K562 (cell line): ENCODE data around the gene PYGL. TPM values are rescaled to one million over a fixed set of nuclear protein-coding genes. Genes with fewer than 3 reads are reported as not detected.

ENCODE experiments used
- ATAC-seq: fragments of 200-7000 bp; cut with Tn5 transposase; 3 replicates; pipeline ENCODE4 v1.9.1; 2020; ENCODE audit warnings: moderate library complexity
- BruUV-seq: library from RNA; stranded (reverse); fragments of 400-500 nt; replicated peaks from 2 replicates; lab custom pipeline; 2021; lab: Mats Ljungman, UMichigan
- CTCF ChIA-PET: fragments of 300-600 bp; formaldehyde crosslinking; extraction: SDS; loops from one replicate; lab custom pipeline; 2021; ENCODE audit warnings: low intra/inter-chr PET ratio; lab: Yijun Ruan, JAX
- POLR2A ChIA-PET: fragments of 300-600, 350-650 bp; sonication (Branson Sonifier 250); formaldehyde crosslinking; extraction: SDS; loops from one replicate; lab custom pipeline; 2021; ENCODE audit warnings: antibody characterized with exemption, inconsistent platforms; lab: Yijun Ruan, JAX
- DNase-seq, 4 experiments: peaks; one replicate each; pipeline versions ENCODE4 v3.0.0 to v3.0.0-alpha.2; 2011 to 2018; ENCODE audit warnings: low spot score in 3 of 4, mixed read lengths in 3 of 4; ENCODE audit errors: extremely low read depth in 1 of 4
- FAIRE-seq: peaks from 2 replicates; lab custom pipeline; 2011; peaks lifted over from hg19 to GRCh38; lab: Jason Lieb, UNC
- H2AFZ ChIP-seq: 2 replicates; pipeline ENCODE4 v1.6.0; 2011; ENCODE audit warnings: low read depth, low read length, control low read depth, inconsistent platforms
- H3K27ac ChIP-seq: fragments of 200-600 bp; 3 replicates; pipeline ENCODE4 v1.8.0; 2011; ENCODE audit warnings: low read depth, mild to moderate bottlenecking, control low read depth, inconsistent platforms, low read length, moderate library complexity, mixed read lengths; ENCODE audit errors: extremely low read depth
- H3K27me3 ChIP-seq, 2 experiments: fragments of 300-600 bp in 1 of 2; 2 replicates in 1 of 2; 3 replicates in 1 of 2; pipeline versions ENCODE4 v1.6.0 to v1.8.0; 2011; ENCODE audit warnings: inconsistent platforms in 2 of 2, low read length in 2 of 2, mild to moderate bottlenecking in 1 of 2, mixed read lengths in 1 of 2, moderate library complexity in 1 of 2; ENCODE audit not compliant: control insufficient read depth in 2 of 2, insufficient read depth in 2 of 2
- H3K36me3 ChIP-seq: fragments of 300-600 bp; 3 replicates; pipeline ENCODE4 v1.8.0; 2011; ENCODE audit warnings: mild to moderate bottlenecking, low read length, inconsistent platforms; ENCODE audit not compliant: control insufficient read depth, insufficient read depth
- H3K4me1 ChIP-seq, 2 experiments: fragments of 200-600 bp in 1 of 2; replicated peaks in 1 of 2; 2 replicates in 1 of 2; 3 replicates in 1 of 2; pipeline versions ENCODE4 v1.5.1 to v1.8.0; 2011; ENCODE audit warnings: inconsistent platforms in 2 of 2, low read length in 2 of 2, mild to moderate bottlenecking in 1 of 2, mixed read lengths in 1 of 2, moderate library complexity in 1 of 2; ENCODE audit not compliant: control insufficient read depth in 2 of 2, insufficient read depth in 2 of 2
- H3K4me2 ChIP-seq: 2 replicates; pipeline ENCODE4 v1.6.1; 2011; ENCODE audit warnings: low read length, control low read depth, inconsistent platforms, mixed read lengths; ENCODE audit not compliant: insufficient read depth
- H3K4me3 ChIP-seq: fragments of 200-600 bp; sonication (generic), shearing (Covaris generic); 2 replicates; pipeline ENCODE4 v1.5.1; 2016; ENCODE audit warnings: control low read depth, inconsistent platforms
- H3K79me2 ChIP-seq: fragments of 200-600 bp; 3 replicates; pipeline ENCODE4 v1.8.0; 2011; ENCODE audit warnings: low read length, inconsistent platforms; ENCODE audit not compliant: control insufficient read depth, insufficient read depth
- H3K9ac ChIP-seq, 2 experiments: 2 replicates each; pipeline versions ENCODE4 v1.6.0 to v1.6.1; 2011; ENCODE audit warnings: low read depth in 2 of 2, low read length in 2 of 2, control low read depth in 1 of 2, inconsistent platforms in 1 of 2, mild to moderate bottlenecking in 1 of 2, mixed read lengths in 1 of 2; ENCODE audit not compliant: insufficient read depth in 1 of 2
- H3K9me1 ChIP-seq: one replicate; pipeline ENCODE4 v1.6.0; 2011; ENCODE audit warnings: inconsistent platforms, mild to moderate bottlenecking, low read length, moderate library complexity; ENCODE audit not compliant: control insufficient read depth, insufficient read depth
- H3K9me3 ChIP-seq: replicated peaks from 2 replicates; pipeline ENCODE4 v1.5.1; 2011; ENCODE audit warnings: low read depth, low read length, inconsistent platforms; ENCODE audit not compliant: control insufficient read depth, insufficient read depth
- H4K20me1 ChIP-seq: replicated peaks from 2 replicates; pipeline ENCODE4 v1.6.1; 2011; ENCODE audit warnings: low read length, inconsistent platforms, mixed read lengths; ENCODE audit not compliant: control insufficient read depth, insufficient read depth
- ATF6 ChIP-seq: sonication (generic); formaldehyde crosslinking; IDR thresholded peaks from 2 replicates; pipeline ENCODE4 v1.4.0; 2020; ENCODE audit warnings: mild to moderate bottlenecking, missing genetic modification reagents
- CHD2 ChIP-seq: IDR thresholded peaks from 2 replicates; pipeline ENCODE4 v1.6.1; 2011; ENCODE audit warnings: low read depth, low read length
- CREB1 ChIP-seq, 2 experiments: sonication (generic) in 1 of 2; formaldehyde crosslinking in 1 of 2; IDR thresholded peaks; 2 replicates each; pipeline versions ENCODE4 v1.6.1 to v1.8.0; 2012 to 2022; ENCODE audit warnings: inconsistent platforms in 1 of 2, mild to moderate bottlenecking in 1 of 2, missing genetic modification reagents in 1 of 2, moderate library complexity in 1 of 2
- ETV1 ChIP-seq: fragments of 450-650 bp; conservative IDR thresholded peaks from 2 replicates; pipeline ENCODE4 v1.6.1; 2016; ENCODE audit warnings: missing genetic modification characterization, control low read depth, low read depth, missing compliant biosample characterization
- HDAC3 ChIP-seq: fragments of 450-650 bp; IDR thresholded peaks from 2 replicates; pipeline ENCODE4 v1.6.1; 2018; ENCODE audit warnings: borderline replicate concordance, mild to moderate bottlenecking, moderate library complexity; ENCODE audit not compliant: partially characterized antibody
- LCOR ChIP-seq: sonication (generic); formaldehyde crosslinking; IDR thresholded peaks from 2 replicates; pipeline ENCODE4 v1.8.0; 2022; ENCODE audit warnings: mild to moderate bottlenecking, missing genetic modification reagents
- NR2C2 ChIP-seq, 2 experiments: fragments of 200-800 bp in 1 of 2; sonication (Bioruptor generic) in 1 of 2; sonication (generic) in 1 of 2; formaldehyde crosslinking in 1 of 2; IDR thresholded peaks; 2 replicates each; pipeline versions ENCODE4 v1.6.1 to v1.8.0; 2016 to 2022; ENCODE audit warnings: mild to moderate bottlenecking in 1 of 2, missing compliant biosample characterization in 1 of 2, missing genetic modification characterization in 1 of 2, missing genetic modification reagents in 1 of 2
- SP2 ChIP-seq: IDR thresholded peaks from 2 replicates; pipeline ENCODE4 v1.6.1; 2011; ENCODE audit warnings: mild to moderate bottlenecking, low read depth, low read length, moderate library complexity; ENCODE audit not compliant: poor library complexity, severe bottlenecking; ENCODE audit errors: extremely low read depth
- STAG1 ChIP-seq: sonication (generic); formaldehyde crosslinking; IDR thresholded peaks from 2 replicates; pipeline ENCODE4 v1.5.0; 2020; ENCODE audit warnings: missing genetic modification reagents, borderline replicate concordance
- TFAM ChIP-seq: fragments of 250-450 bp; sonication (Bioruptor Pico); conservative IDR thresholded peaks from 2 replicates; pipeline ENCODE4 v1.5.0; 2021; ENCODE audit warnings: mild to moderate bottlenecking, moderate library complexity
- ZNF639 ChIP-seq, 2 experiments: fragments of 200-800 bp in 1 of 2; sonication (Bioruptor generic) in 1 of 2; sonication (generic) in 1 of 2; formaldehyde crosslinking in 1 of 2; IDR thresholded peaks in 1 of 2; conservative IDR thresholded peaks in 1 of 2; 2 replicates each; pipeline versions ENCODE4 v1.5.0 to v1.6.1; 2016 to 2020; ENCODE audit warnings: missing compliant biosample characterization in 1 of 2, missing genetic modification characterization in 1 of 2, missing genetic modification reagents in 1 of 2
- ZNF778 ChIP-seq: fragments of 450-650 bp; formaldehyde crosslinking; IDR thresholded peaks from 2 replicates; pipeline ENCODE4 v1.4.0; 2020; ENCODE audit warnings: mild to moderate bottlenecking, moderate library complexity
- in situ Hi-C: fragments of 300-500 bp; cut with MboI; formaldehyde crosslinking; loops from 4 replicates; pipeline ENCODE4 v1.15.0; 2018; ENCODE audit warnings: inconsistent platforms, mixed read lengths
- intact Hi-C: fragments of 100-400 bp; cut with micrococcal nuclease; formaldehyde crosslinking; loops from 2 replicates; pipeline ENCODE4 v1.14.2; 2022
- polyA plus RNA-seq, 8 experiments: library from polyadenylated mRNA; depleted of rRNA in 4 of 8; stranded (reverse) in 5 of 8; unstranded in 3 of 8; fragments of >200 nt; fragmentation: Nextera tagmentation in 2 of 8; fragmentation: Illumina TruSeq in 1 of 8; extraction: Ambion mirVana in 2 of 8; extraction: Trizol in 1 of 8; gene quantifications; 2 replicates each; pipeline versions ENCODE4 v1.2.1 to v1.2.3, GENCODE V29; 2011 to 2014; ENCODE audit warnings: inconsistent platforms in 1 of 8, missing spikeins in 1 of 8
- total RNA-seq, 7 experiments: library from RNA; depleted of rRNA in 6 of 7; stranded (reverse); fragments of >200 nt in 6 of 7; fragmentation: Illumina TruSeq in 2 of 7; extraction: Trizol in 2 of 7; gene quantifications; 2 replicates each; pipeline versions ENCODE4 v1.2.1 to v1.2.3, GENCODE V29; 2011 to 2021; ENCODE audit warnings: low replicate concordance in 1 of 7
- TF ChIP-seq, protein P1 (sequence below), 2 experiments: IDR thresholded peaks in 1 of 2; conservative IDR thresholded peaks in 1 of 2; 2 replicates each; pipeline ENCODE4 v1.6.1; 2016; ENCODE audit warnings: low read depth in 2 of 2, mild to moderate bottlenecking in 1 of 2, missing compliant biosample characterization in 1 of 2, missing genetic modification characterization in 1 of 2, moderate library complexity in 1 of 2

The PYGL gene
- total and polyA plus RNA-seq, 9 of the 15 experiments (the other 6 are each of a cell fraction or from before 2014, with no cell fraction given), result 3.5 to 17.9 (median 13.1) TPM

- TF ChIP-seq, protein P1, sequence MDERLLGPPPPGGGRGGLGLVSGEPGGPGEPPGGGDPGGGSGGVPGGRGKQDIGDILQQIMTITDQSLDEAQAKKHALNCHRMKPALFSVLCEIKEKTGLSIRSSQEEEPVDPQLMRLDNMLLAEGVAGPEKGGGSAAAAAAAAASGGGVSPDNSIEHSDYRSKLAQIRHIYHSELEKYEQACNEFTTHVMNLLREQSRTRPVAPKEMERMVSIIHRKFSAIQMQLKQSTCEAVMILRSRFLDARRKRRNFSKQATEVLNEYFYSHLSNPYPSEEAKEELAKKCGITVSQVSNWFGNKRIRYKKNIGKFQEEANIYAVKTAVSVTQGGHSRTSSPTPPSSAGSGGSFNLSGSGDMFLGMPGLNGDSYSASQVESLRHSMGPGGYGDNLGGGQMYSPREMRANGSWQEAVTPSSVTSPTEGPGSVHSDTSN (CRISPR knock-in tag; IDR thresholded peaks at IDR 0.05; ENCODE audit: low read depth), result no peak
- TF ChIP-seq, protein P1 (tag; conservative IDR thresholded peaks at IDR 0.05; ENCODE audit: low read depth), result 0 out of 2 replicates have a peak, but pooled peaks have one; percentile 22
- TF ChIP-seq ATF6 (CRISPR knock-in tag), result no peak
- TF ChIP-seq NR2C2 (CRISPR knock-in tag; IDR thresholded peaks at IDR 0.05), result no peak
- TF ChIP-seq NR2C2 (tag; IDR thresholded peaks at IDR 0.05), result no peak
Measured at GRCh38 chr14:50892255-50892654, 52.0 kb downstream of the PYGL start (continued).

DNA sequence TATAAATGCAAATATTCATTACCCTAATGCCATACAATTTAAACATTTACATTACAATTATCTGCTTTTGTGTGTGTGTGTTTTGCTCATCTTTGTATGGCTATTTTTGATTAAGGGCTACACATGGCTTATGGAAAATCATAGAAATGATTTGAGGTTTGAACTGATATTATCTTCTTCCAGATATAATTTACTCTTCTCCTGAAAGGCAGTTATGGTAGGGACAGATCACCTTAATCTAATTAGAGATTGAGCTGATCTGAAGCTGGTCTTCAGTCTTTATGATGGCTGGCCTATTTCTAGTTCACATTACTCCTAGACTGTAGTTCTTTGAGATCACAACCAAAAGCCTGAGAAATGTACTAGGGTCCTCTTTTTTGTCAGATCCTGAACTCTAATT is 56.8 kb downstream of the PYGL start:
- no peaks in the 10 kb centered on the region for H4K20me1 ChIP-seq
- no peaks in the 10 kb centered on the region for H3K9me3 ChIP-seq
- no peak overlapping the region for H3K27ac ChIP-seq
- H3K4me2 ChIP-seq, result no peak overlapping the region
- CTCF ChIA-PET, result no interaction called here
- H3K9ac ChIP-seq, result no peak overlapping the region
- DNase-seq, result no peak
- TF ChIP-seq STAG1 (CRISPR knock-in tag) (no peak), ZNF639 (CRISPR knock-in tag; conservative IDR thresholded peaks at IDR 0.05 in 1 of 2, IDR thresholded peaks at IDR 0.05 in 1 of 2) (no peak), CREB1 (IDR thresholded peaks at IDR 0.05) (no peak), CREB1 (CRISPR knock-in tag; IDR thresholded peaks at IDR 0.05) (no peak), LCOR (CRISPR knock-in tag) (no peak), ETV1 (no peak), CHD2 (no peak), HDAC3 (no peak), ZNF778 (CRISPR knock-in tag) (no peak), TFAM (no peak), SP2 (no peak)
- TF ChIP-seq, all 486 proteins: peak for 0
- FAIRE-seq (no peak), ATAC-seq (no peak)
- Histone ChIP-seq H3K27me3 (peaks cover 0 to 8% of the 10 kb centered on the region in 2 experiments; a peak in 2 of 5 replicates), H3K4me1 (no peaks in the 10 kb centered on the region), H3K79me2 (no peaks in the 10 kb centered on the region), H3K36me3 (no peaks in the 10 kb centered on the region), H3K4me3 (no peak overlapping the region), H3K9me1 (no peaks in the 10 kb centered on the region), H2AFZ (no peak overlapping the region)
- intact Hi-C loops, result no loop called here
- in situ Hi-C loops, result no loop called here
- BruUV-seq, result no TSS peak
- POLR2A ChIA-PET, result no interaction called here
